Neural cell (in vitro differentiated cells): ENCODE results near the gene KLHDC3. TPM values are rescaled to one million over a fixed set of nuclear protein-coding genes. Genes with fewer than 3 reads are reported as not detected.

ENCODE experiments used
- H2AFZ ChIP-seq: fragments of 200-600, 300-800 bp; sonication (generic), shearing (Covaris generic); 2 replicates; pipeline ENCODE4 v1.6.0; 2014; ENCODE audit warnings: low read depth, mild to moderate bottlenecking, antibody characterized with exemption, low read length, moderate library complexity
- H3F3A ChIP-seq: fragments of 200-600 bp; shearing (Covaris generic); 2 replicates; pipeline ENCODE4 v1.6.1; 2016; ENCODE audit warnings: mild to moderate bottlenecking, moderate library complexity, mixed read lengths, antibody characterized with exemption, low read length; ENCODE audit not compliant: insufficient read depth, poor library complexity, severe bottlenecking
- H3K27ac ChIP-seq: fragments of 200-600, 300-800 bp; sonication (generic), shearing (Covaris generic); 2 replicates; pipeline ENCODE4 v1.5.1; 2014; ENCODE audit warnings: mild to moderate bottlenecking, low read length, moderate library complexity
- H3K27me3 ChIP-seq: fragments of 300-800, 200-600 bp; sonication (generic), shearing (Covaris generic); 2 replicates; pipeline ENCODE4 v1.6.0; 2014; ENCODE audit warnings: mild to moderate bottlenecking, low read depth, low read length, moderate library complexity; ENCODE audit not compliant: insufficient read depth
- H3K36me3 ChIP-seq: fragments of 300-800, 200-600 bp; sonication (generic), shearing (Covaris generic); 2 replicates; pipeline ENCODE4 v1.5.1; 2014; ENCODE audit warnings: mild to moderate bottlenecking, antibody characterized with exemption, low read length, moderate library complexity; ENCODE audit not compliant: insufficient read depth
- H3K4me2 ChIP-seq: fragments of 300-800, 200-600 bp; sonication (generic), shearing (Covaris generic); 2 replicates; pipeline ENCODE4 v1.6.0; 2014; ENCODE audit warnings: mild to moderate bottlenecking, low read length
- H3K4me3 ChIP-seq: fragments of 300-800, 200-600 bp; sonication (generic), shearing (Covaris generic); 2 replicates; pipeline ENCODE4 v1.5.1; 2014; ENCODE audit warnings: mild to moderate bottlenecking, low read length, moderate library complexity
- H3K79me2 ChIP-seq: fragments of 200-600 bp; shearing (Covaris generic); replicated peaks from 2 replicates; pipeline ENCODE4 v1.6.0; 2014; ENCODE audit warnings: mild to moderate bottlenecking, low read length, moderate library complexity; ENCODE audit not compliant: insufficient read depth
- H3K9ac ChIP-seq: fragments of 300-800, 200-600 bp; sonication (generic), shearing (Covaris generic); 2 replicates; pipeline ENCODE4 v1.6.1; 2016; ENCODE audit warnings: mild to moderate bottlenecking, low read length, mixed read lengths
- H3K9me2 ChIP-seq: fragments of 200-600 bp; shearing (Covaris generic); 2 replicates; pipeline ENCODE4 v1.6.1; 2016; ENCODE audit warnings: mild to moderate bottlenecking, low read length, mixed read lengths; ENCODE audit not compliant: insufficient read depth
- H3K9me3 ChIP-seq: fragments of 200-600, 300-800 bp; sonication (generic), shearing (Covaris generic); 2 replicates; pipeline ENCODE4 v1.6.1; 2016; ENCODE audit warnings: mild to moderate bottlenecking, mixed run types, low read length, moderate library complexity, mixed read lengths
- H4K20me1 ChIP-seq: fragments of 200-600 bp; shearing (Covaris generic); 2 replicates; pipeline ENCODE4 v1.6.1; 2016; ENCODE audit warnings: mild to moderate bottlenecking, mixed run types; ENCODE audit not compliant: insufficient read depth
- CTCF ChIP-seq: fragments of 450-650 bp; IDR thresholded peaks from 2 replicates; pipeline ENCODE4 v1.5.1; 2014; ENCODE audit warnings: antibody characterized with exemption, mild to moderate bottlenecking, moderate library complexity; ENCODE audit not compliant: poor library complexity, severe bottlenecking
- EP300 ChIP-seq: fragments of 450-650 bp; conservative IDR thresholded peaks from 2 replicates; pipeline ENCODE4 v1.6.1; 2014; ENCODE audit warnings: antibody characterized with exemption, mild to moderate bottlenecking, moderate library complexity; ENCODE audit not compliant: poor library complexity, severe bottlenecking
- EZH2 ChIP-seq: fragments of 200-600, 300-800 bp; shearing (Covaris generic), sonication (generic); IDR thresholded peaks from 2 replicates; pipeline ENCODE4 v1.6.1; 2014; ENCODE audit warnings: antibody characterized with exemption, low read length, borderline replicate concordance, mild to moderate bottlenecking; ENCODE audit not compliant: insufficient read depth, poor library complexity, severe bottlenecking
- MXI1 ChIP-seq: fragments of 450-650 bp; conservative IDR thresholded peaks from 2 replicates; pipeline ENCODE4 v1.6.1; 2014; ENCODE audit warnings: antibody characterized with exemption, mild to moderate bottlenecking; ENCODE audit not compliant: poor library complexity, severe bottlenecking
- POLR2AphosphoS5 ChIP-seq: IDR thresholded peaks from 2 replicates; pipeline ENCODE4 v1.6.1; 2012
- RAD21 ChIP-seq: fragments of 450-650 bp; conservative IDR thresholded peaks from 2 replicates; pipeline ENCODE4 v1.6.1; 2014; ENCODE audit warnings: antibody characterized with exemption, mild to moderate bottlenecking, moderate library complexity
- REST ChIP-seq: IDR thresholded peaks from 2 replicates; pipeline ENCODE4 v1.6.1; 2012; ENCODE audit warnings: borderline replicate concordance
- SMC3 ChIP-seq: fragments of 450-650 bp; conservative IDR thresholded peaks from 2 replicates; pipeline ENCODE4 v1.6.1; 2014; ENCODE audit warnings: antibody characterized with exemption, mild to moderate bottlenecking, moderate library complexity; ENCODE audit not compliant: poor library complexity
- TAF1 ChIP-seq: IDR thresholded peaks from 2 replicates; pipeline ENCODE4 v1.6.1; 2012; ENCODE audit warnings: low read depth
- polyA plus RNA-seq: library from polyadenylated mRNA; depleted of rRNA; stranded (reverse); fragments of >200 nt; gene quantifications from 2 replicates; pipeline ENCODE4 v1.2.3, GENCODE V29; 2014

Gene KLHDC3
- polyA plus RNA-seq, 1 donor from 2014 or later, result 232 TPM

DNA sequence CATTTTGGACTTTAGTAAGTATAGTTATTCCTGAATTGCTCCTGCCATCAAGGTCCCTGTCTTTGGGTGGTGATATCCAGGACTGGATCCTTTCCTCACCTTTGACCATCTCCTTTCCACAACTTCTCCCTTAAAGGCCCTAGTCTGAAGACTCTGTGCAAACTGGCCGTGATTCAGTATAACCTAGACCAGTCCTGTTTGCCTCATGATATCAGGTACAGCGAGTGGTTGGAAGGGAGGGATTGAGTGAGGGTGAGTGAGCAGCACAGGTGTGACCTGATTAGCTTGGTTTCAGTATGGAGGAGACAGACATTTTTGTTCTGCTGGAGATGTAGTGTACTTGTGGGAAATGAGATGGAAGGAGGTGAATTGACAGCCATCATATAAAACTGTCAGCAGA is 5.1 kb downstream of the KLHDC3 start:
- H4K20me1 ChIP-seq, result no peaks in the 10 kb centered on the region
- peaks cover 32% of the 10 kb centered on the region for H3K79me2 ChIP-seq
- no peaks in the 10 kb centered on the region for H3K9me2 ChIP-seq
- no peaks in the 10 kb centered on the region for H3K9me3 ChIP-seq
- no peaks in the 10 kb centered on the region for H3K27me3 ChIP-seq
- no peak overlapping the region for H2AFZ ChIP-seq
- no peak overlapping the region for H3K27ac ChIP-seq
- H3K4me2 ChIP-seq, result no peak overlapping the region
- no peak overlapping the region for H3K9ac ChIP-seq
- no peaks in the 10 kb centered on the region for H3F3A ChIP-seq
- no peaks in the 10 kb centered on the region for H3K36me3 ChIP-seq
- H3K4me3 ChIP-seq, result no peak overlapping the region
- TF ChIP-seq CTCF, result no peak
- TF ChIP-seq POLR2AphosphoS5, result no peak
- no peak for TF ChIP-seq EZH2
- TF ChIP-seq SMC3, result no peak
- no peak for TF ChIP-seq REST
- no peak for TF ChIP-seq RAD21
- no peak for TF ChIP-seq EP300
- TF ChIP-seq TAF1, result no peak
- TF ChIP-seq MXI1, result no peak

- peaks cover 23% of the 10 kb centered on the region for H3K79me2 ChIP-seq
Measured at GRCh38 chr6:43020052-43020705, 6.1 kb downstream of the KLHDC3 start.

More at GRCh38 chr6:43020052-43020705, 6.1 kb downstream of the KLHDC3 start:
- no peak overlapping the region for H3K4me2 ChIP-seq
- H3K9me3 ChIP-seq, result no peaks in the 10 kb centered on the region
- no peaks in the 10 kb centered on the region for H3K9me2 ChIP-seq
- H4K20me1 ChIP-seq, result no peaks in the 10 kb centered on the region
- H2AFZ ChIP-seq, result no peak overlapping the region
- no peaks in the 10 kb centered on the region for H3K36me3 ChIP-seq
- no peak for TF ChIP-seq MXI1
- TF ChIP-seq EP300, result no peak
- TF ChIP-seq REST, result no peak
- TF ChIP-seq SMC3, result no peak
- no peak for TF ChIP-seq EZH2
- TF ChIP-seq CTCF, result no peak
- TF ChIP-seq RAD21, result no peak
- TF ChIP-seq POLR2AphosphoS5, result no peak
- TF ChIP-seq TAF1, result no peak
- no peaks in the 10 kb centered on the region for H3F3A ChIP-seq
- H3K4me3 ChIP-seq, result no peak overlapping the region
- H3K27ac ChIP-seq, result no peak overlapping the region
- H3K9ac ChIP-seq, result no peak overlapping the region
- no peaks in the 10 kb centered on the region for H3K27me3 ChIP-seq
